ENCODE results near the gene TMEM170A.

Gene TMEM170A

GRCh38 chr16:75415169-75415905, 49.2 kb downstream of the TMEM170A start:
- no peaks in the 10 kb centered on the region for H3K27me3 Mint-ChIP-seq (ENCODE audit: low read depth)
- no peak overlapping the region for H3K27ac Mint-ChIP-seq
- no peak overlapping the region for H3K4me3 Mint-ChIP-seq
- H3K4me1 Mint-ChIP-seq (ENCODE audit: low read depth): peaks cover 10% of the 10 kb centered on the region
- H3K9me3 Mint-ChIP-seq: no peaks in the 10 kb centered on the region
- H3K36me3 Mint-ChIP-seq (ENCODE audit: low read depth): peaks cover 6% of the 10 kb centered on the region

- H3K4me1 Mint-ChIP-seq (ENCODE audit: low read depth): peaks cover 7% of the 10 kb centered on the region
- no peaks in the 10 kb centered on the region for H3K27me3 Mint-ChIP-seq (ENCODE audit: low read depth)
- H3K4me3 Mint-ChIP-seq: no peak overlapping the region
- H3K9me3 Mint-ChIP-seq: no peaks in the 10 kb centered on the region
- no peak overlapping the region for H3K27ac Mint-ChIP-seq
- peaks cover 9% of the 10 kb centered on the region for H3K36me3 Mint-ChIP-seq (ENCODE audit: low read depth)
Observed at GRCh38 chr16:75413951-75414350, 50.5 kb downstream of the TMEM170A start.

GRCh38 chr16:75406943-75407342, 57.5 kb downstream of the TMEM170A start:
- Mint-ChIP-seq H3K9me3 (no peaks in the 10 kb centered on the region), H3K4me3 (no peak overlapping the region), H3K27me3 (ENCODE audit: low read depth) (no peaks in the 10 kb centered on the region), H3K27ac (no peak overlapping the region), H3K4me1 (ENCODE audit: low read depth) (no peaks in the 10 kb centered on the region), H3K36me3 (ENCODE audit: low read depth) (peaks cover 9% of the 10 kb centered on the region)

GRCh38 chr16:75402821-75403475, 61.5 kb downstream of the TMEM170A start:
- Mint-ChIP-seq H3K36me3 (ENCODE audit: low read depth) (peaks cover 5% of the 10 kb centered on the region), H3K4me1 (ENCODE audit: low read depth) (no peaks in the 10 kb centered on the region), H3K9me3 (no peaks in the 10 kb centered on the region), H3K27me3 (ENCODE audit: low read depth) (no peaks in the 10 kb centered on the region), H3K4me3 (no peak overlapping the region), H3K27ac (no peak overlapping the region)

GRCh38 chr16:75402159-75402820, 62.2 kb downstream of the TMEM170A start:
- H3K27ac Mint-ChIP-seq: no peak overlapping the region
- H3K27me3 Mint-ChIP-seq (ENCODE audit: low read depth): no peaks in the 10 kb centered on the region
- H3K36me3 Mint-ChIP-seq (ENCODE audit: low read depth): peaks cover 2% of the 10 kb centered on the region
- H3K4me1 Mint-ChIP-seq (ENCODE audit: low read depth): no peaks in the 10 kb centered on the region
- no peaks in the 10 kb centered on the region for H3K9me3 Mint-ChIP-seq
- H3K4me3 Mint-ChIP-seq: no peak overlapping the region

GRCh38 chr16:75401691-75402090, 62.8 kb downstream of the TMEM170A start:
- H3K4me3 Mint-ChIP-seq: no peak overlapping the region
- no peaks in the 10 kb centered on the region for H3K9me3 Mint-ChIP-seq
- H3K4me1 Mint-ChIP-seq (ENCODE audit: low read depth): no peaks in the 10 kb centered on the region
- H3K27me3 Mint-ChIP-seq (ENCODE audit: low read depth): no peaks in the 10 kb centered on the region
- no peak overlapping the region for H3K27ac Mint-ChIP-seq
- peaks cover 2% of the 10 kb centered on the region for H3K36me3 Mint-ChIP-seq (ENCODE audit: low read depth)

- H3K4me3 Mint-ChIP-seq: no peak overlapping the region
- H3K9me3 Mint-ChIP-seq: no peaks in the 10 kb centered on the region
- H3K4me1 Mint-ChIP-seq (ENCODE audit: low read depth): no peaks in the 10 kb centered on the region
- no peaks in the 10 kb centered on the region for H3K27me3 Mint-ChIP-seq (ENCODE audit: low read depth)
- H3K27ac Mint-ChIP-seq: no peak overlapping the region
- peaks cover 12% of the 10 kb centered on the region for H3K36me3 Mint-ChIP-seq (ENCODE audit: low read depth)
Observed at GRCh38 chr16:75398333-75398732, 66.2 kb downstream of the TMEM170A start.

GRCh38 chr16:75394941-75395340, 69.5 kb downstream of the TMEM170A start:
- Mint-ChIP-seq H3K36me3 (ENCODE audit: low read depth) (peaks cover 26% of the 10 kb centered on the region), H3K4me1 (ENCODE audit: low read depth) (no peaks in the 10 kb centered on the region), H3K27ac (no peak overlapping the region), H3K27me3 (ENCODE audit: low read depth) (no peaks in the 10 kb centered on the region), H3K9me3 (no peaks in the 10 kb centered on the region), H3K4me3 (no peak overlapping the region)
